ENCODE measurements around the gene FAM184B.

GRCh38 chr4:17708992-17709762, 72.2 kb downstream of the FAM184B start:
- TF ChIP-seq CTCF (conservative IDR thresholded peaks at IDR 0.05; ENCODE audit: low read depth, low read length) = no peak
- TF ChIP-seq EZH2 (IDR thresholded peaks at IDR 0.05; ENCODE audit: low read length, unreplicated experiment) = no peak
